Raji (cell line): ENCODE data around the gene TERB1.
A peak's percentile ranks its signal among the peaks of the same experiment; 100 is the strongest.

Source experiments
- POLR2A ChIP-seq: IDR thresholded peaks from 2 replicates; pipeline ENCODE4 v1.6.1; 2011; ENCODE audit warnings: low read depth, low read length, control low read depth; ENCODE audit not compliant: insufficient read depth

TERB1 gene

DNA sequence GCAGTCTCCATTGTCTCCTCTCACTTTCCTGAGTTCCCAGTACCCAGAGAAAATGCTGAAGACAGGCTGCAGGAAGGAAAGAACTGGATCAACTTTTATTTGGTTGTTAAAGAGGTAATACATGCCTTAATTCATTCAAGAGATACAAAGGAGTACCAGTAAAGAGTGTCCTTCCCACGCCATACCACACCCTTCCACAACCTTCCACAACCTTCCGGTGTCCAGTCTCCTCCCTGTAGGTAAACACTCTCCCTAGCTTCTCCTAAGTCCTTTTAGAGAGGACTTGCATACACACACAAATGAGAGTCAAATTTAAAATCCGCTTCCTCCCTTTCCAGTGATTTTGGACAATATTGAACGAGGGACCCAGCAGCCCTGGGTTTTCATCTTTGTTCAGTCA lies 40.0 kb upstream of the TERB1 start:
- no peak for TF ChIP-seq POLR2A

- no peak for TF ChIP-seq POLR2A
These were observed 39.5 kb upstream of the TERB1 start for GRCh38 chr16:66840883-66841282.

- TF ChIP-seq POLR2A: no peak
These were observed 33.4 kb upstream of the TERB1 start for GRCh38 chr16:66834746-66835145.

DNA sequence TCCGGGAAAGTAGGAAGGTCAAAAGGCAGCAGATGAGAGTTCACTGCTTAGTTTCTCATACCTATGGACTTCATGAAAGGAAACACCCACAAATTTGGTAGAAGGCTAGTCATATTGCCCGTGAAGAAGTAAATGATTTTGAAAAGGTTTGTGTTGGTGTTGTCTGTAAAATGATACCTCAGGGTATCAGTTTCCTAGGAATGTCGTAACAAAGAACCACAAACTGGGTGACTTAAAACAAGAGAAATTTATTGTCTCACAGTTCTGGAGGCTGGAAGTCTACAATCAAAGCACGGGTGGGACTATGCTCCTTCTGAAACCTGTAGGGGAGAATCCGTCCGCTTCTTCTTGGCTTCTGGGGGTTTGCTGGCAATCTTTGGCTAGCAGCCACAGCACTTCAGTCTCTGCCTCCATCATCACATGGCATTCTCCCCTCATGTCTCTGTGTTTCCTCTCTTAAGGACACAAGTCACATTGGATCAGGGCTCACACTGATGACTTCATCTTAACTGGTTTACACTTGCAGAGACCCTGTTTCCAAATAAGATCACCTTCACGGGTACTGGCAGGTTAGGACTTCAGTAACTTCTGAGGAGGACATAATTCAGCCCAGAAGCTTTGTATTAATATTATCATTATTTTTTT lies 31.4 kb upstream of the TERB1 start:
- no peak for TF ChIP-seq POLR2A

GRCh38 chr16:66832190-66832589 lies 30.8 kb upstream of the TERB1 start:
- no peak for TF ChIP-seq POLR2A

GRCh38 chr16:66830422-66831404 lies 29.3 kb upstream of the TERB1 start, which contains the start of gene NAE1:
Gene NAE1, minus strand, starts transcription at chr16:66830976. Its CDS starts 77 bp downstream, at chr16:66830899.
- TF ChIP-seq POLR2A: peak; percentile 93

GRCh38 chr16:66824006-66824405 lies 22.6 kb upstream of the TERB1 start:
- no peak for TF ChIP-seq POLR2A

- TF ChIP-seq POLR2A: no peak
These were observed 13.3 kb upstream of the TERB1 start for GRCh38 chr16:66814734-66815133.

- TF ChIP-seq POLR2A: no peak
These were observed 9.7 kb upstream of the TERB1 start for GRCh38 chr16:66811043-66811442.

DNA sequence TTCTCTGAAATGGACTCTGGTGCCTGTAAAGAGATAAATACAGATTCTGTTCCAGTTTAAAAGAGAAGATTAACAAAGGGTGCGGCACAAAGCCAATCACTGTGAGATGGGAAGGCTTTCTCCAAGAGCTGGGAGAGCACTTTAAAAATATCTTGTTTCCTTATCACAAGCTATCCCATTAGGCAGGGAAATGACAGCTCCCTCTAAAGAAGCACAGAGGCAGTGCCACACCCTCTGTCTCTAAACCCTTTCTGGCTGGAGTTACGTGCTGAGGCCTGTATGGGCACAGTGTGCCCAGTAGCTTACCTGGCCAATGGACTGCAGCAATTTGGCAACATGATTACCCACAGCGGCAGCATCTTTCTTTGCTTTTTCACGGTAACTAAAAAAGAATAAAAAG lies 9.0 kb upstream of the TERB1 start:
- TF ChIP-seq POLR2A: no peak

DNA sequence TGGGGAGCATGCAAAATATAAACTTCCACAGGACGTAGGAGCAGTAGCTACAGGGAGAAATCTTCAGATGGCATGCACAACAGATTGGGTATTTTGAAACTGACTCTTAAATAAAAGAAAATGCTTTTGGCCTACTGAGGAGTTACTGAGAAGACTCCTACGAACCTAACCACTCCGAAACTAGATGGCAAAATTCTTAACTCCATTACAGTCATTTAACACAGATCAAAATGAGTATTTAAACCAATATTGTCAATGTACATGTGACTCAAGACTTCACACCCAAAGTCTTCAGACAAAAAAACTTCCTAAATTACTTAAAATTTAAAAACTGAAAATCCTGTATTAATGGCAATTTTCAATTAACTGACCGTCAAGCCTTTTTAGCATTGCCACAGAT lies 8.4 kb upstream of the TERB1 start:
- TF ChIP-seq POLR2A: no peak

DNA sequence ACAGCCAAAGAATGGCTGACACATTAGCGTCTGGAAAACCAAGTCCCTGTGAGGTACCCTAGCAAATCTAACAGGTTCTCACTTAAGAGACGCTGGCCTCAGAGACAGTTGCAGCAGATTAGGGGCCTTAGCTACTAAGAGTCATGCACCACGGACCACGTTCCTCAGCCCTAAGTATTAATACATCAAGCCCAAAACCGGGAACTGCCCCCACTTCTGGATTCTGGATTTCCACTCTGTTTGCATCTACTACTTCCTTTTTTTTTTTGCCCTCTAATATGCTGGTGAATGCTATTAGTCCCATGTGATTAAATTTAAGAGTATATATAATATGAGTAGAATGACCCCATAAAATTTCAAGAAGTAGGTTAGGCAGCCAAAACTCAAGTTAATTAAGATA lies 775 bp upstream of the TERB1 start:
- TF ChIP-seq POLR2A: no peak

- no peak for TF ChIP-seq POLR2A
These were observed 528 bp downstream of the TERB1 start for GRCh38 chr16:66800856-66801255.

DNA sequence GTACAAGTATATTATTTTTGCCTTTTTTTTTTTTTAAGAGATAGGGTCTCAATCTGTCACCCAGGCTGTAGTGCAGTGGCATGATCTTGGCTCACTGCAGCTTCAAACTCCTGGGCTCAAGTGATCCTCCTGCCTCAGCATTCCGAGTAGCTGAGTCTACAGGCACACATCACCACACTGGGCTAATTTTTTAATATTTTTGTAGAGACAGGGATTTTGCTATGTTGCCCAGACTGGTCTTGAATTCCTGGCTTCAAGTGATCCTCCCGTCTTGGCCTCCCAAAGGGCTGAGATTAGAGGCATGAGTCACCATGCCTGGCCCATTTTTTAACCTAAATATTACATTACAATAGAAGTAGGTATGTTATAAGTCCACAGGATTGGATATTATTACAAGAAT lies 3.2 kb downstream of the TERB1 start:
- TF ChIP-seq POLR2A: no peak

- no peak for TF ChIP-seq POLR2A
These were observed 11.2 kb downstream of the TERB1 start for GRCh38 chr16:66790130-66790733.

- no peak for TF ChIP-seq POLR2A
These were observed 14.0 kb downstream of the TERB1 start for GRCh38 chr16:66787427-66787826.
